K562 (cell line): ENCODE results near the gene NPNT.

ENCODE experiments used
- KLF6 ChIP-seq: fragments of 250-450 bp; sonication (Bioruptor Pico); IDR thresholded peaks from 2 replicates; pipeline ENCODE4 v1.4.0; 2020; ENCODE audit warnings: mild to moderate bottlenecking, moderate library complexity, borderline replicate concordance
- NFE2L1 ChIP-seq: fragments of 450-650 bp; IDR thresholded peaks from 2 replicates; pipeline ENCODE4 v1.6.1; 2016; ENCODE audit warnings: missing genetic modification characterization, low read depth, mild to moderate bottlenecking, missing compliant biosample characterization, moderate library complexity, borderline replicate concordance
- SOX6 ChIP-seq: fragments of 450-650 bp; IDR thresholded peaks from 2 replicates; pipeline ENCODE4 v1.6.1; 2014; ENCODE audit warnings: mild to moderate bottlenecking
- ZNF41 ChIP-seq: fragments of 250-450 bp; sonication (Bioruptor Pico); conservative IDR thresholded peaks from 2 replicates; pipeline ENCODE4 v1.4.0; 2020; ENCODE audit warnings: mild to moderate bottlenecking
- ZNF561 ChIP-seq: fragments of 450-650 bp; formaldehyde crosslinking; conservative IDR thresholded peaks from 2 replicates; pipeline ENCODE4 v1.4.0; 2020; ENCODE audit warnings: mild to moderate bottlenecking, moderate library complexity

DNA sequence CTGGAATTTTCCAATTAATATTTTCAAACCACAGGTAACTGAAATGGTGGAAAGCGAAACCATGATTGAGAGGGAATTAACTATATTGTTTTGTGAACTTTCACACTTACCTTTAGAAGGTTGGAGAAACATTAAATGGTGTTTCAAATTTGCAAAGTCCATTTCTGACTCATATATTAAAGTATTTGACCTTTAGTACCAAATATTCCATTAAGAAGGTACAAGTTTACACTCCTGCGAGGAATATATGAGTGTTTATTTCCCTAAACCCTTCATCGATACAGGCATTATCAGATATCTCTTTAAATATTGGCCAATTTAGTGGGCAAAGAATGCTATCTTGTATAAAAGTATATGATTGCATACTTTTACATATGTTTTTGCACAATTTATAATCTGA lies 44.1 kb upstream of the NPNT start:
- TF ChIP-seq KLF6 (no peak), ZNF41 (no peak), SOX6 (no peak), NFE2L1 (no peak), ZNF561 (CRISPR knock-in tag) (no peak)
